ENCODE measurements around the gene MLLT3.

DNA sequence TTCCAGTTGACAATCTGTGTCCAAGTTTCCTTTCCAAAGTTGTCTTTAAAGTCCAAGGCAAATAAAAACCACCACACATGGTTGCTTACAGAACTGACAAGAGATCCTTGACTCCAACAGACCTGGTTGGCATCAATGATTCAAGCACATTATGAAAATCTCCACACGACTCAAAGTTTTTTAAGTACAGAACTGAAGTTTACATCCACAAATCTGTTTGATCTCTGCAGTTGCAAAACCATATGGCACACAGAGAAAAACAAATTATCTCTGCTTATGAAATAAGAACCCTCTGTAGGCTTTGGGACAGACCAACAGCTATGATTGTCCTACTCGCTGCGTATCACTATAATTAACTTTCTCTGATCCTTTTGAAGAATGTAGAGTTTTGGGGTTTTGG is 60.8 kb downstream of the MLLT3 start:
- TF ChIP-seq CTCF (IDR thresholded peaks at IDR 0.05; ENCODE audit: insufficient read depth, low read length, poor library complexity, severe bottlenecking): no peak
- no peak for TF ChIP-seq EZH2phosphoT487 (conservative IDR thresholded peaks at IDR 0.05; ENCODE audit: low read length)

All from SU-DHL-6 (cell line).